MCF 10A (cell line): ENCODE data around the gene MACF1. TPM values are rescaled to one million over a fixed set of nuclear protein-coding genes. Genes with fewer than 3 reads are reported as not detected.

Experiments
- BruUV-seq: library from RNA; stranded (reverse); fragments of 400-500 nt; replicated peaks from 2 replicates; lab custom pipeline; 2021; lab: Mats Ljungman, UMichigan
- CTCF ChIA-PET: fragments of 300-600 bp; sonication (Branson Sonifier 250); formaldehyde crosslinking; extraction: SDS; loops from one replicate; lab custom pipeline; 2021; ENCODE audit warnings: antibody characterized with exemption, inconsistent platforms; lab: Yijun Ruan, JAX
- POLR2A ChIA-PET: fragments of 300-600, 350-650 bp; sonication (Branson Sonifier 250); formaldehyde crosslinking; extraction: SDS; loops from one replicate; lab custom pipeline; 2020; ENCODE audit warnings: antibody characterized with exemption, inconsistent platforms; lab: Yijun Ruan, JAX
- DNase-seq: peaks from one replicate; pipeline ENCODE4 v3.0.0-alpha.2; 2018; ENCODE audit not compliant: unreplicated experiment
- H3K27ac Mint-ChIP-seq: one replicate; pipeline ENCODE4 v1.8.0; 2022; ENCODE audit warnings: mild to moderate bottlenecking, low read depth, mixed read lengths; ENCODE audit not compliant: unreplicated experiment
- H3K27me3 Mint-ChIP-seq: one replicate; pipeline ENCODE4 v1.8.0; 2022; ENCODE audit warnings: mixed read lengths; ENCODE audit not compliant: insufficient read depth, unreplicated experiment
- H3K36me3 Mint-ChIP-seq: one replicate; pipeline ENCODE4 v1.8.0; 2022; ENCODE audit warnings: mild to moderate bottlenecking, moderate library complexity, mixed read lengths; ENCODE audit not compliant: insufficient read depth, unreplicated experiment
- H3K4me1 Mint-ChIP-seq: one replicate; pipeline ENCODE4 v1.8.0; 2022; ENCODE audit warnings: mixed read lengths; ENCODE audit not compliant: insufficient read depth, unreplicated experiment
- H3K4me3 Mint-ChIP-seq: one replicate; pipeline ENCODE4 v1.8.0; 2022; ENCODE audit warnings: mild to moderate bottlenecking, moderate library complexity, mixed read lengths; ENCODE audit not compliant: unreplicated experiment
- H3K9me3 Mint-ChIP-seq: one replicate; pipeline ENCODE4 v1.8.0; 2022; ENCODE audit warnings: mixed read lengths; ENCODE audit not compliant: unreplicated experiment
- CTCF ChIP-seq: fragments of 200-600 bp; IDR thresholded peaks from one replicate; pipeline ENCODE4 v1.8.0; 2022; ENCODE audit warnings: antibody characterized with exemption, mild to moderate bottlenecking; ENCODE audit not compliant: unreplicated experiment
- intact Hi-C: fragments of 100-400 bp; cut with micrococcal nuclease; formaldehyde crosslinking; loops from 2 replicates; pipeline ENCODE4 v1.14.1; 2022
- total RNA-seq: library from RNA; stranded (reverse); gene quantifications from 2 replicates; pipeline ENCODE4 v1.2.3, GENCODE V29; 2022

MACF1 gene
- total RNA-seq, 1 experiment from 2014 or later, result 188 TPM

GRCh38 chr1:39266269-39266668 is 61.8 kb downstream of the MACF1 start:
- peak; percentile 20 for TF ChIP-seq CTCF
- H3K27ac Mint-ChIP-seq, result no peak overlapping the region
- H3K4me3 Mint-ChIP-seq, result no peak overlapping the region
- ChIA-PET POLR2A (interaction anchor here (0.9 to 4.4 kb wide), 3 partner anchors 11 to 268 kb away, joined by 3 to 33 read pairs (median 3); no protein-coding TSS in a partner anchor), CTCF (interaction anchor here (0.5 to 6.1 kb wide), 14 partner anchors 13 to 298 kb away, joined by 3 to 29 read pairs (median 4); no protein-coding TSS in a partner anchor)
- peaks cover 44% of the 10 kb centered on the region for H3K4me1 Mint-ChIP-seq
- DNase-seq, result peak; percentile 25
- intact Hi-C loops, result loop anchor here (5.0 kb wide), 1 partner anchor 141 kb away; no protein-coding TSS in a partner anchor
- no peaks in the 10 kb centered on the region for H3K27me3 Mint-ChIP-seq
- no peaks in the 10 kb centered on the region for H3K9me3 Mint-ChIP-seq
- peaks cover 6% of the 10 kb centered on the region for H3K36me3 Mint-ChIP-seq
- BruUV-seq, result no TSS peak

GRCh38 chr1:39266792-39267191 is 62.3 kb downstream of the MACF1 start:
- POLR2A ChIA-PET, result interaction anchor here (2.3 to 4.4 kb wide), 3 partner anchors 8 to 74 kb away, joined by 11 to 33 read pairs (median 20); no protein-coding TSS in a partner anchor
- no peak overlapping the region for H3K27ac Mint-ChIP-seq
- no peak for TF ChIP-seq CTCF
- intact Hi-C loops, result loop anchor here (5.0 kb wide), 1 partner anchor 141 kb away; no protein-coding TSS in a partner anchor
- no peak for DNase-seq
- no peaks in the 10 kb centered on the region for H3K9me3 Mint-ChIP-seq
- H3K4me3 Mint-ChIP-seq, result no peak overlapping the region
- BruUV-seq, result no TSS peak
- H3K4me1 Mint-ChIP-seq, result peaks cover 45% of the 10 kb centered on the region
- no peaks in the 10 kb centered on the region for H3K27me3 Mint-ChIP-seq
- CTCF ChIA-PET, result interaction anchor here (0.5 to 6.1 kb wide), 8 partner anchors 8 to 272 kb away, joined by 3 to 29 read pairs (median 4); no protein-coding TSS in a partner anchor
- H3K36me3 Mint-ChIP-seq, result peaks cover 11% of the 10 kb centered on the region

GRCh38 chr1:39268112-39268581 is 63.7 kb downstream of the MACF1 start:
- H3K36me3 Mint-ChIP-seq, result peaks cover 16% of the 10 kb centered on the region
- TF ChIP-seq CTCF, result no peak
- BruUV-seq, result no TSS peak
- no peaks in the 10 kb centered on the region for H3K9me3 Mint-ChIP-seq
- CTCF ChIA-PET, result interaction anchor here (0.6 to 6.1 kb wide), 11 partner anchors 9 to 551 kb away, joined by 3 to 29 read pairs (median 4); no protein-coding TSS in a partner anchor
- intact Hi-C loops, result loop anchor here (5.0 kb wide), 1 partner anchor 139 kb away; no protein-coding TSS in a partner anchor
- peak; percentile 65 for DNase-seq
- H3K4me1 Mint-ChIP-seq, result peaks cover 46% of the 10 kb centered on the region
- H3K4me3 Mint-ChIP-seq, result peak overlapping the region; percentile 68
- peak overlapping the region; percentile 90 for H3K27ac Mint-ChIP-seq
- POLR2A ChIA-PET, result interaction anchor here (0.6 to 4.4 kb wide), 15 partner anchors 8 to 1962 kb away, joined by 3 to 33 read pairs (median 5); partner anchors contain the start of gene PABPC4
- no peaks in the 10 kb centered on the region for H3K27me3 Mint-ChIP-seq

GRCh38 chr1:39268906-39269305 is 64.4 kb downstream of the MACF1 start:
- ChIA-PET POLR2A (interaction anchor here (1.0 to 4.4 kb wide), 9 partner anchors 8 to 170 kb away, joined by 3 to 33 read pairs (median 7); no protein-coding TSS in a partner anchor), CTCF (interaction anchor here (0.5 to 6.1 kb wide), 10 partner anchors 9 to 551 kb away, joined by 3 to 29 read pairs (median 4); no protein-coding TSS in a partner anchor)
- DNase-seq, result no peak
- no TSS peak for BruUV-seq
- Mint-ChIP-seq H3K27me3 (no peaks in the 10 kb centered on the region), H3K9me3 (no peaks in the 10 kb centered on the region), H3K4me1 (peaks cover 44% of the 10 kb centered on the region), H3K36me3 (peaks cover 16% of the 10 kb centered on the region), H3K4me3 (peak overlapping the region; percentile 68), H3K27ac (peak overlapping the region; percentile 90)
- intact Hi-C loops, result loop anchor here (5.0 kb wide), 1 partner anchor 138 kb away; no protein-coding TSS in a partner anchor
- TF ChIP-seq CTCF, result no peak
